Activated CD4-positive, alpha-beta T cell treated with anti-CD3 and anti-CD28 coated beads, Interleukin-2, amount 50 U/mL, for 1 hour (primary cell): ENCODE measurements around the gene ATP6V0A4.
A peak's percentile ranks its signal among the peaks of the same experiment; 100 is the strongest.
"Not testable (repeated sequence)": the region's sequence is repeated elsewhere in the genome, so short reads cannot be mapped to it uniquely, and the experiment has no call there.

Experiments
- DNase-seq: peaks from one replicate; pipeline ENCODE4 v3.0.0-alpha.2; 2020

ATP6V0A4 gene

DNA sequence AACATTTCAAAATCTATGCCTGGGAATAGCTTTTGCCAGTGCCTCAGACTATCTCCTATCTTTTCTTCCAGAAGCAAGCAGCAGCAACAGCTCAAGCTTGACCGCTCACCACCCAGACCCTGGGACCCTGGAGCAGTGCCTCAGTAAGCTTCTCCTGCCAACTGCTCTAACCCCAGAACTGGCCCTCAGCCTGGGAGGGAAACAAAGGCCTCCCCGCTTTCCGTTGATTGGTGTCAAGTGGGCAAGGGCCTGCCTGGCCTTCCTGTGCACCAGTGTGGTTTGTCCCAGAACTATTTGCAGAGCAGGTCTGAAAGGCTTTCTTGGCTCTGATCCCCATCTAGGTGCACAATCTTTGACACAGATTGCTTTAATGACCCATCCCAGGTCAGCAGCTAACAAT, 3.3 kb upstream of the ATP6V0A4 start:
- no peak for DNase-seq

GRCh38 chr7:138799336-138800000, 1.5 kb upstream of the ATP6V0A4 start:
- no peak for DNase-seq

GRCh38 chr7:138798836-138799235, 840 bp upstream of the ATP6V0A4 start:
- DNase-seq = no peak

GRCh38 chr7:138797046-138797445, 950 bp downstream of the ATP6V0A4 start:
- DNase-seq = not testable (repeated sequence)

DNA sequence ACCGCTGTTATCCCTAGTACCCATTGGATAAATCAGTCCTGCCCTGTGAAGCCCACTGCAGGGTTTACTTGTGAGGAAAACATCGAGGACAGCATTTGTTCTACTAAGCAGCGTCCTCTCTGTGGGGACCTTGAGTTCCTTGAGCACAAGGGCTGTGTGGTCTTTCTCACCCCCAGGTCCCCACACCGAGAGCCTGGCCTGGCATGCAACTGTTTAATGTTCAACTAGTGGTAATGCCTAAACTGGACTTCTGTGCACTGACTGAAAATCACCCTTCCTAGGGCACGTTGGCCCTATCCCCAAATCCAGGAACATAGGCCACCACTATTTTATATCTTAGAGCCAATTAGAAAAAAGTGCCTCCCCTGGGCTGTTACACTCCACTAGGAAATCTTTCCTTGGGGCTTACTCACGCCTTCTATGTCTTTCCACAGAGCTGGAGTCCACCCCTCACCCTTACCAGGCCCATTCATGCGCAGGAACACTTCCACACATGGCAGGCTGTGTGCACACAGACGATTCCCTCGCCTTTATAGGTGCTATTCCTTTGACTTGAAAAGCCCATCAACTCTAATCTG, 1.9 kb downstream of the ATP6V0A4 start:
- DNase-seq = no peak

GRCh38 chr7:138785587-138786437, 12.2 kb downstream of the ATP6V0A4 start:
- DNase-seq = no peak

DNA sequence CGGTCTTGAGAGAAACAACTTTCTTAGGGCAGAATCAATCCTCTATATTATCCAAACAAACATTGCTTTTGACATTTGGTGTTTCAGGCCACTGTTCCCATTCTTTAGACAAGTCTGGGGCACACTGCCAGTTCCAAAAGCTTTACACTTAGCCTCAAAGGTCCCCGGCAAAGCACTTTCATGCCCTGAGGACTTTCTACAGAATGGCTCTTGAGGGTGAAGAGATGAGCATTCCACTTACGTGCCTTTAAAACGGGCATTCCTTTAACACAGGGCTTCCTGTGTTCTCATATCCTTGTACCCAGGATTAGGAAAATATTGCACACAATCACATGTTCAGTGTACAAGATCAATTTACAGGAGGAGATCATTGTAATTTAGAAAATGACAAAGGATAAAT, 13.3 kb downstream of the ATP6V0A4 start:
- no peak for DNase-seq

- no peak for DNase-seq
Observed at GRCh38 chr7:138781004-138781403, 17.0 kb downstream of the ATP6V0A4 start.

GRCh38 chr7:138776166-138776833, 21.7 kb downstream of the ATP6V0A4 start:
- no peak for DNase-seq

GRCh38 chr7:138773817-138774216, 24.2 kb downstream of the ATP6V0A4 start:
- no peak for DNase-seq

DNA sequence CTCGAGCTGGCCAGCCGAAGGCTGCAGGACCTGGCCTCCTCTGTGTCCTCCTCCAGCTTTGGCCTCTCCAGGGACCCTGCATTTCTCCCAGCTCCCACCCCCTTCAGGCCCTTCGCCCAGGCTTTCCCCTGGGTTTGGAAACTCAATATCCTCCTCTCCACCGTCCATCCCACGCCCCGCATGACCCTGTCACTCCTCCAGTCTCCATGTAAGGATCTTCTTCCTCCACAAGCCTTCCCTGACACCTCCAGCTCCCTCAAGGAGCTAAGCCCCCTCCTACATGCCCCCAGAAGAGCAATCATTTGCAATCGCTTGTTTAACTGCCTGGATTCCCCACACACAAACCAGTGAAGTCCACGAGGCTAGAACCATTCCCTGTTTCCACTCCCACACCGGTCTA, 24.8 kb downstream of the ATP6V0A4 start:
- no peak for DNase-seq

GRCh38 chr7:138770904-138771303, 27.1 kb downstream of the ATP6V0A4 start:
- no peak for DNase-seq

DNA sequence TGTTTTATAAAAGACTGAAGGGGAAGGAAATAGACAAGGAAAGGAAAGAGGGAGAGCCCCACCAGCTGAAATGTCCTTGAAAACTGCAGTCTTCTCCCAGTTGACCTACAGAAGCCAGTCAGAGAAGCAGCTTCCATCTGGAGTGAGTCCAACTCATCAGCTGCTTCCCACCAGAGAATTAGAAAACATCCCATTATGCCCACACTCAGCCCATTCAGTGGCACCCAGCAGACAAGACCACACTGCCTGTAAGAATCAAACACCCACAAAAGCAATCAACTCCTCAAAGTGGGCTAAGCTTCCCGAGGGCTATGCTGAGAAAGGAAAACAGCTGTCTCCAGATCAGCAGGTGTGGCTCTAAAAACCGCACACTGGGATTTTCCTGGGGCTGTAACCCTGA, 29.8 kb downstream of the ATP6V0A4 start:
- DNase-seq = no peak

- no peak for DNase-seq
Observed at GRCh38 chr7:138756591-138757242, 41.3 kb downstream of the ATP6V0A4 start.

DNA sequence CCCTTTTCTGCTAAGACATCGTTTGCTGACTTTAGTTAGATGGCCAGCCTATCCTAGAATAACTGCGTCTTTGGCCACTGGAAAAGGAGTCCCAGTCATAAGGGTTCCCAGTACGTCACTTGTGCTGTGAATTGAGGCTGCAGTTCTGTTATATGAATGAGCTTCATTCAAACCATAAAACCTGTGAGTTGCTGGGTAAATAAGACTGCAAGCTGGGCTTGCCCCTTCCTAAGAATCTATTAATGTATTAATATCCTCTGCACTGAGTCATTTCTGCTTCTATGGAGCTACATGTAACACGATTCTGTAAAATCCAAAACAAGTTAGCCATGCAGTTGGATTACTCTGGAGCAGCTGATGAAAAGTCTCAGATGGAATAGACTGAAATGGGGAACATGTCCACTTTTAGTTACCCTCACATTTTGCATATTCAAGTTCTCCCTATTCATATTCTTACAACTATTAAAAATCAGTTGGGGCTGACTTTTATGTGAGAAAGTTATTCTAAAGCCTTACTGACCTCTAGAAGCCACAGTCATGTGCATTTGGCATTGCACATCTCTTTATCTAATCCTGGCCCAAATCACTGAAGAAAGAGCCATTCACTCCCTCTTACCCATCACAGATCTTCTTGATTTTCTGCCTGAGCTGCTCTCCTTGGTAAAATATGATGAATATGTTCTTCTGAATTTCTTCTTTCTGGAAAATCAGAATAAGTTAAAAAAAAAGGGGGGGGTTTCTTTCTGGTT, 42.0 kb downstream of the ATP6V0A4 start:
- DNase-seq = no peak

DNA sequence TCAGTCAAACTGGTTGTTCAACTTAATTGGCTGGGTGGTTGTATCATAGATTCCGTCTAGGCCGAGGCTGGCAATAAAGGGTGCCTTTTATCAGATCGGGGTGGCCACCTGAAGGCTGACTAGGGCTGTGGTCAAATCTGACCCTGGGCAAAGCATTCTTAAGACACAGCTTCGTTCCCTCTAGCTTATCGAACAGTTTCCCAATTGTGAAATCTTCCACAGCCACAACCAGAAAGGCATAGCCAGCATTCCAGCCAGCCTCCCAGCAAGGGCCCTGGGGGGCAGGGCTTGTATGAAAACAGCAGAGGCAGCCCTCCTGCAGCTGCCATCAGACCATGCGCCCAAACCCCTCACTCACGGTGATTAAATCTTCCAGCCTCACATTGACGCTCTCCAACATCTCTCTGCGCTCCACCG, 42.7 kb downstream of the ATP6V0A4 start:
- DNase-seq = no peak

DNA sequence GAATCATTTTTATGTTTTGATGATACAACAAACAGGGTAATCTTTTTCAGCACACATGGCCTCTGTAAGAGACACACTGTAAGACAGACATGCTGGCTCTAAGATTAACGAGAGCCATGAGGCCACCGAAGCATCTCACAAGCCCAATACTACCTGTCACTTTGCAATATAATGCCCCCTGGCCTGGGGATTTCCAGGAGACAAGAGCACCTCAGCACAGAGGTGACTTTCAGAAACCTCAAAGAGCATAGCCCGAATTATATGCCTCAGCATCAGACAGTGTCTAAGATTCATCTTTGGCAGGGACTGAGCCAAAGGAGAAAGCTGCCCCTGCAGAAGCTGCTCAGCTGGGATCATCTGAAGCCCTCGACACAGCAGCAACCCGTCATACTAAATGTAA, 44.4 kb downstream of the ATP6V0A4 start:
- peak; percentile 7 for DNase-seq

- no peak for DNase-seq
Observed at GRCh38 chr7:138753150-138753518, 44.9 kb downstream of the ATP6V0A4 start.

- peak; percentile 92 for DNase-seq
Observed at GRCh38 chr7:138752518-138753149, 45.4 kb downstream of the ATP6V0A4 start.

DNA sequence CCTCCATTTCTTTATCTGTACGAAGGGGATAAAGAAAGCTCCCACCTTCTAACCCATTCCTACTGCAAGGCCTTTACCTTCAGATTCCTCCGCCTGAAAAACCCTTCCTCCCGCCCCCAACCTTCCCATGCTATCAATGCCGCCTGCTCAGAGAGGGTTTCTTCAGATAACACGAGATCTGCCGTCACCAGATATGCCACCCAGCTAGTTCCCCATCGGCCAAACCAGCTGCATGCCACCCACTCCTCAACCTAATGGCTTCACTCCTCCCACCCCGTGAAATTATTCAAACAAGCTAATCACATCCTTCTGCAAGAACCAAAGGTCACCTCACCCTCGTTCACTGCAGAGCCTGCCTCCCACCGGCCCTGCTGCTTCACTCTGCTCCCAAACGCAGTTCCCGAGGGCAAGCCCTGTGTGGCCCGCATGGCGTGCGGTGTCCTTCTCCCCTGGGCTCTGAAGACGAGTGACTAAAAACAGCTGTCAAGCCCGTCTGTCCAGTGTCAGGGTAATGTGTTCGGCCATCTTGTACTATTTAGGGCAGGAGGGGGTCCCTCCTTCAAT, 47.0 kb downstream of the ATP6V0A4 start:
- DNase-seq = no peak

DNA sequence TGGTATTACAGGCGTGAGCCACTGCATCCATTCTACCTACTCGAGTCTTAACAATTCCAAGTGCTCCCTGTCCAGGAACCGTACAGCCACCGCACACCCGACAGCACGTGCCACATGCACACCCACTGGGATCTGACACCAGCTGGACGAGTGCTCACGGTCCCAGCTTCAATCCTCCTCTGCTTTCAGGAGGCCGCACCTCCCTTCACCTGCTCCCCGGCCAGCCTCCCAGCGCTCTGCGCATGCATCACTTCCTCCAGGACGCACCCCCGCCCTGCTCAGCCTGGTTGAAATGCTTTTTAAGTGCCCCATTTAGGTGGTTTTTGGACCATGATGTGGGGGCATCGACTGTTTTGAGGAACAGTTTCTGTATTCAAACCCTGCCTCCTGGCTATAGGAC, 47.5 kb downstream of the ATP6V0A4 start:
- DNase-seq = no peak
